K562 (cell line): ENCODE results near the gene PPM1D. TPM values are rescaled to one million over a fixed set of nuclear protein-coding genes. Genes with fewer than 3 reads are reported as not detected.
A peak's percentile ranks its signal among the peaks of the same experiment; 100 is the strongest.

Source experiments
- ATAC-seq: fragments of 200-7000 bp; cut with Tn5 transposase; 3 replicates; pipeline ENCODE4 v1.9.1; 2020; ENCODE audit warnings: moderate library complexity
- BruUV-seq: library from RNA; stranded (reverse); fragments of 400-500 nt; replicated peaks from 2 replicates; lab custom pipeline; 2021; lab: Mats Ljungman, UMichigan
- CTCF ChIA-PET: fragments of 300-600 bp; formaldehyde crosslinking; extraction: SDS; loops from one replicate; lab custom pipeline; 2021; ENCODE audit warnings: low intra/inter-chr PET ratio; lab: Yijun Ruan, JAX
- POLR2A ChIA-PET: fragments of 300-600, 350-650 bp; sonication (Branson Sonifier 250); formaldehyde crosslinking; extraction: SDS; loops from one replicate; lab custom pipeline; 2021; ENCODE audit warnings: antibody characterized with exemption, inconsistent platforms; lab: Yijun Ruan, JAX
- DNase-seq, 4 experiments: peaks; one replicate each; pipeline versions ENCODE4 v3.0.0 to v3.0.0-alpha.2; 2011 to 2018; ENCODE audit warnings: low spot score in 3 of 4, mixed read lengths in 3 of 4; ENCODE audit errors: extremely low read depth in 1 of 4
- FAIRE-seq: peaks from 2 replicates; lab custom pipeline; 2011; peaks lifted over from hg19 to GRCh38; lab: Jason Lieb, UNC
- H2AFZ ChIP-seq: 2 replicates; pipeline ENCODE4 v1.6.0; 2011; ENCODE audit warnings: low read depth, low read length, control low read depth, inconsistent platforms
- H3K27ac ChIP-seq: fragments of 200-600 bp; 3 replicates; pipeline ENCODE4 v1.8.0; 2011; ENCODE audit warnings: low read depth, mild to moderate bottlenecking, control low read depth, inconsistent platforms, low read length, moderate library complexity, mixed read lengths; ENCODE audit errors: extremely low read depth
- H3K27me3 ChIP-seq, 2 experiments: fragments of 300-600 bp in 1 of 2; 2 replicates in 1 of 2; 3 replicates in 1 of 2; pipeline versions ENCODE4 v1.6.0 to v1.8.0; 2011; ENCODE audit warnings: inconsistent platforms in 2 of 2, low read length in 2 of 2, mild to moderate bottlenecking in 1 of 2, mixed read lengths in 1 of 2, moderate library complexity in 1 of 2; ENCODE audit not compliant: control insufficient read depth in 2 of 2, insufficient read depth in 2 of 2
- H3K36me3 ChIP-seq: fragments of 300-600 bp; 3 replicates; pipeline ENCODE4 v1.8.0; 2011; ENCODE audit warnings: mild to moderate bottlenecking, low read length, inconsistent platforms; ENCODE audit not compliant: control insufficient read depth, insufficient read depth
- H3K4me1 ChIP-seq, 2 experiments: fragments of 200-600 bp in 1 of 2; replicated peaks in 1 of 2; 2 replicates in 1 of 2; 3 replicates in 1 of 2; pipeline versions ENCODE4 v1.5.1 to v1.8.0; 2011; ENCODE audit warnings: inconsistent platforms in 2 of 2, low read length in 2 of 2, mild to moderate bottlenecking in 1 of 2, mixed read lengths in 1 of 2, moderate library complexity in 1 of 2; ENCODE audit not compliant: control insufficient read depth in 2 of 2, insufficient read depth in 2 of 2
- H3K4me2 ChIP-seq: 2 replicates; pipeline ENCODE4 v1.6.1; 2011; ENCODE audit warnings: low read length, control low read depth, inconsistent platforms, mixed read lengths; ENCODE audit not compliant: insufficient read depth
- H3K4me3 ChIP-seq: fragments of 200-600 bp; sonication (generic), shearing (Covaris generic); 2 replicates; pipeline ENCODE4 v1.5.1; 2016; ENCODE audit warnings: control low read depth, inconsistent platforms
- H3K79me2 ChIP-seq: fragments of 200-600 bp; 3 replicates; pipeline ENCODE4 v1.8.0; 2011; ENCODE audit warnings: low read length, inconsistent platforms; ENCODE audit not compliant: control insufficient read depth, insufficient read depth
- H3K9ac ChIP-seq, 2 experiments: 2 replicates each; pipeline versions ENCODE4 v1.6.0 to v1.6.1; 2011; ENCODE audit warnings: low read depth in 2 of 2, low read length in 2 of 2, control low read depth in 1 of 2, inconsistent platforms in 1 of 2, mild to moderate bottlenecking in 1 of 2, mixed read lengths in 1 of 2; ENCODE audit not compliant: insufficient read depth in 1 of 2
- H3K9me1 ChIP-seq: one replicate; pipeline ENCODE4 v1.6.0; 2011; ENCODE audit warnings: inconsistent platforms, mild to moderate bottlenecking, low read length, moderate library complexity; ENCODE audit not compliant: control insufficient read depth, insufficient read depth
- H3K9me3 ChIP-seq: replicated peaks from 2 replicates; pipeline ENCODE4 v1.5.1; 2011; ENCODE audit warnings: low read depth, low read length, inconsistent platforms; ENCODE audit not compliant: control insufficient read depth, insufficient read depth
- H4K20me1 ChIP-seq: replicated peaks from 2 replicates; pipeline ENCODE4 v1.6.1; 2011; ENCODE audit warnings: low read length, inconsistent platforms, mixed read lengths; ENCODE audit not compliant: control insufficient read depth, insufficient read depth
- EWSR1 ChIP-seq: fragments of 450-650 bp; IDR thresholded peaks from 2 replicates; pipeline ENCODE4 v1.6.1; 2018; ENCODE audit warnings: borderline replicate concordance, mild to moderate bottlenecking, low read depth, moderate library complexity; ENCODE audit not compliant: partially characterized antibody
- PPARD ChIP-seq: fragments of 250-450 bp; sonication (Bioruptor Pico); IDR thresholded peaks from 2 replicates; pipeline ENCODE4 v1.8.0; 2022; ENCODE audit warnings: inconsistent platforms, mild to moderate bottlenecking, moderate library complexity
- RFX1 ChIP-seq: fragments of 450-650 bp; IDR thresholded peaks from 2 replicates; pipeline ENCODE4 v1.6.1; 2016; ENCODE audit warnings: mild to moderate bottlenecking, moderate library complexity
- SIN3B ChIP-seq: fragments of 450-650 bp; IDR thresholded peaks from 2 replicates; pipeline ENCODE4 v1.6.1; 2017; ENCODE audit warnings: low read depth, mild to moderate bottlenecking, moderate library complexity
- SMARCE1 ChIP-seq: fragments of 450-650 bp; IDR thresholded peaks from 2 replicates; pipeline ENCODE4 v1.7.1; 2016; ENCODE audit warnings: mild to moderate bottlenecking
- SREBF1 ChIP-seq: fragments of 150-350 bp; IDR thresholded peaks from 2 replicates; pipeline ENCODE4 v1.6.1; 2014; ENCODE audit warnings: antibody characterized with exemption, low read depth, low read length, borderline replicate concordance
- ZBTB11 ChIP-seq, 3 experiments: fragments of 200-800 bp in 1 of 3; fragments of 250-450 bp in 1 of 3; fragments of 450-650 bp in 1 of 3; sonication (Bioruptor Pico) in 1 of 3; sonication (Bioruptor generic) in 1 of 3; formaldehyde crosslinking in 1 of 3; IDR thresholded peaks; 2 replicates each; pipeline versions ENCODE4 v1.6.1 to v1.8.0; 2016 to 2022; ENCODE audit warnings: mild to moderate bottlenecking in 2 of 3, missing genetic modification characterization in 2 of 3, missing compliant biosample characterization in 1 of 3, moderate library complexity in 1 of 3
- ZBTB8A ChIP-seq: fragments of 450-650 bp; IDR thresholded peaks from 2 replicates; pipeline ENCODE4 v1.6.1; 2018; ENCODE audit warnings: mild to moderate bottlenecking, moderate library complexity; ENCODE audit not compliant: partially characterized antibody
- ZFP36 ChIP-seq: fragments of 150-350 bp; IDR thresholded peaks from 2 replicates; pipeline ENCODE4 v1.6.1; 2018; ENCODE audit warnings: low read length, low read depth; ENCODE audit not compliant: partially characterized antibody
- ZNF354B ChIP-seq: fragments of 250-450 bp; sonication (Bioruptor Pico); IDR thresholded peaks from 2 replicates; pipeline ENCODE4 v1.4.0; 2020
- WGBS: fragments of 100-300 bp; shearing (Covaris generic); methylation state at CpG from one replicate; pipeline ENCODE4 v1.1.6; 2016; ENCODE audit warnings: low coverage, mixed read lengths; ENCODE audit not compliant: insufficient coverage; ENCODE audit errors: missing lambda C conversion rate; 5-methylcytosine and 5-hydroxymethylcytosine counted together
- in situ Hi-C: fragments of 300-500 bp; cut with MboI; formaldehyde crosslinking; loops from 4 replicates; pipeline ENCODE4 v1.15.0; 2018; ENCODE audit warnings: inconsistent platforms, mixed read lengths
- intact Hi-C: fragments of 100-400 bp; cut with micrococcal nuclease; formaldehyde crosslinking; loops from 2 replicates; pipeline ENCODE4 v1.14.2; 2022
- polyA plus RNA-seq, 8 experiments: library from polyadenylated mRNA; depleted of rRNA in 4 of 8; stranded (reverse) in 5 of 8; unstranded in 3 of 8; fragments of >200 nt; fragmentation: Nextera tagmentation in 2 of 8; fragmentation: Illumina TruSeq in 1 of 8; extraction: Ambion mirVana in 2 of 8; extraction: Trizol in 1 of 8; gene quantifications; 2 replicates each; pipeline versions ENCODE4 v1.2.1 to v1.2.3, GENCODE V29; 2011 to 2014; ENCODE audit warnings: inconsistent platforms in 1 of 8, missing spikeins in 1 of 8
- total RNA-seq, 7 experiments: library from RNA; depleted of rRNA in 6 of 7; stranded (reverse); fragments of >200 nt in 6 of 7; fragmentation: Illumina TruSeq in 2 of 7; extraction: Trizol in 2 of 7; gene quantifications; 2 replicates each; pipeline versions ENCODE4 v1.2.1 to v1.2.3, GENCODE V29; 2011 to 2021; ENCODE audit warnings: low replicate concordance in 1 of 7
- TF ChIP-seq, protein P1 (sequence below): fragments of 450-650 bp; IDR thresholded peaks from 2 replicates; pipeline ENCODE4 v1.6.1; 2016; ENCODE audit warnings: antibody characterized with exemption
- TF ChIP-seq, protein P2 (sequence below): sonication (generic); formaldehyde crosslinking; IDR thresholded peaks from 2 replicates; pipeline ENCODE4 v1.5.0; 2020; ENCODE audit warnings: missing genetic modification reagents

Gene PPM1D
- total and polyA plus RNA-seq, 9 of the 15 experiments (the other 6 are each of a cell fraction or from before 2014, with no cell fraction given), result 2.1 to 19.0 (median 7.8) TPM

- intact Hi-C loops (no loop called here), in situ Hi-C loops (no loop called here)
- H3K9me3 ChIP-seq, result no peaks in the 10 kb centered on the region
- no peak overlapping the region for H2AFZ ChIP-seq
- no peaks in the 10 kb centered on the region for H3K4me1 ChIP-seq
- no peaks in the 10 kb centered on the region for H3K79me2 ChIP-seq
- FAIRE-seq, result no peak
- DNase-seq, result no peak
- BruUV-seq, result no TSS peak
- no peaks in the 10 kb centered on the region for H3K36me3 ChIP-seq
- ChIA-PET POLR2A (interaction anchor here (0.6 kb wide), 1 partner anchor 246 kb away, joined by 3 read pairs; no protein-coding TSS in a partner anchor), CTCF (interaction anchor here (0.6 kb wide), 1 partner anchor 700 kb away, joined by 4 read pairs; no protein-coding TSS in a partner anchor)
- H3K4me3 ChIP-seq, result no peak overlapping the region
- TF ChIP-seq SREBF1, result no peak
- TF ChIP-seq, protein P1, sequence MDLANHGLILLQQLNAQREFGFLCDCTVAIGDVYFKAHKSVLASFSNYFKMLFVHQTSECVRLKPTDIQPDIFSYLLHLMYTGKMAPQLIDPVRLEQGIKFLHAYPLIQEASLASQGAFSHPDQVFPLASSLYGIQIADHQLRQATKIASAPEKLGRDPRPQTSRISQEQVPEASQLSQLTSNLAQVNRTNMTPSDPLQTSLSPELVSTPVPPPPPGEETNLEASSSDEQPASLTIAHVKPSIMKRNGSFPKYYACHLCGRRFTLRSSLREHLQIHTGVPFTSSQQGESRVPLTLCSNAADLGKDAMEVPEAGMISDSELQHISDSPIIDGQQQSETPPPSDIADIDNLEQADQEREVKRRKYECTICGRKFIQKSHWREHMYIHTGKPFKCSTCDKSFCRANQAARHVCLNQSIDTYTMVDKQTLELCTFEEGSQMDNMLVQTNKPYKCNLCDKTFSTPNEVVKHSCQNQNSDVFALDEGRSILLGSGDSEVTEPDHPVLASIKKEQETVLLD, result no peak
- TF ChIP-seq ZNF354B (CRISPR knock-in tag), result no peak
- TF ChIP-seq ZBTB11 (CRISPR knock-in tag; IDR thresholded peaks at IDR 0.05), result peak in 1 of 3 experiments; percentile 13; a peak in 1 of 6 replicates
- TF ChIP-seq RFX1, result no peak
- no peak for TF ChIP-seq SIN3B
- TF ChIP-seq ZFP36, result no peak
- TF ChIP-seq EWSR1, result peak; percentile 52
- TF ChIP-seq SMARCE1, result no peak
- TF ChIP-seq ZBTB8A, result no peak
- TF ChIP-seq PPARD (CRISPR knock-in tag), result no peak
- TF ChIP-seq, protein P2, sequence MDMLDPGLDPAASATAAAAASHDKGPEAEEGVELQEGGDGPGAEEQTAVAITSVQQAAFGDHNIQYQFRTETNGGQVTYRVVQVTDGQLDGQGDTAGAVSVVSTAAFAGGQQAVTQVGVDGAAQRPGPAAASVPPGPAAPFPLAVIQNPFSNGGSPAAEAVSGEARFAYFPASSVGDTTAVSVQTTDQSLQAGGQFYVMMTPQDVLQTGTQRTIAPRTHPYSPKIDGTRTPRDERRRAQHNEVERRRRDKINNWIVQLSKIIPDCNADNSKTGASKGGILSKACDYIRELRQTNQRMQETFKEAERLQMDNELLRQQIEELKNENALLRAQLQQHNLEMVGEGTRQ (CRISPR knock-in tag), result no peak
- H4K20me1 ChIP-seq, result no peaks in the 10 kb centered on the region
- H3K27me3 ChIP-seq, result no peaks in the 10 kb centered on the region
- no peak for ATAC-seq
- no peak overlapping the region for H3K27ac ChIP-seq
- WGBS, result 51% methylated on average over 6 of the region's 7 CpGs
- H3K4me2 ChIP-seq, result no peak overlapping the region
- no peak overlapping the region for H3K9ac ChIP-seq
- H3K9me1 ChIP-seq, result no peaks in the 10 kb centered on the region
Observed at GRCh38 chr17:60685437-60685836, 85.4 kb downstream of the PPM1D start.
